PFSK-1 (cell line): ENCODE data around the gene IQCK.

Experiments
- POLR2AphosphoS5 ChIP-seq: IDR thresholded peaks from 2 replicates; pipeline ENCODE4 v1.6.1; 2012; ENCODE audit warnings: low read depth, mild to moderate bottlenecking, control low read depth, low read length, moderate library complexity
- SIN3A ChIP-seq: IDR thresholded peaks from 2 replicates; pipeline ENCODE4 v1.6.1; 2012; ENCODE audit warnings: mild to moderate bottlenecking, low read length, moderate library complexity, borderline replicate concordance; ENCODE audit not compliant: insufficient read depth

DNA sequence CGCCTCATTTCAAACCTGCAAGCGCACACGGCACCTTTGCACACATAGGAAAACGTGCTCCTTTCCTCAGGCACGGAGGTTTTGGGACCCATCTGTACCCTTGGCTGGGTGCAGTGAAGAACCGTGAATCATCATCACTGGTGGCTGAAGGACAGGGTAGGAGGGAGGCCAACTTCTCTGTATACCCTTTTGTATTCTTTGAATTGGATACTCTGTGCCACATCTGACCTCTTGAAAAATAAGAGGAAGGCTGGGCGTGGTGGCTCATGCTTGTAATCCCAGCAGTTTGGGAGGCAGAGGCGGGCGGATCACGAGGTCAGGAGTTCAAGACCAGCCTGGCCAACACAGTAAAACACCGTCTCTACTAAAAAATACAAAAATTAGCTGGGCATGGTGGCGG lies 154.9 kb downstream of the IQCK start:
- TF ChIP-seq POLR2AphosphoS5 (no peak), SIN3A (no peak)
